HG03060 (cell line): Measurements from ENCODE around the gene PRKCH.
A peak's percentile ranks its signal among the peaks of the same experiment; 100 is the strongest.

ENCODE experiments used
- ATAC-seq: cut with Tn5 transposase; IDR thresholded peaks from one replicate; pipeline ENCODE4 v1.9.1; 2021; ENCODE audit warnings: low read depth, moderate number of reproducible peaks; ENCODE audit not compliant: unreplicated experiment

PRKCH gene

DNA sequence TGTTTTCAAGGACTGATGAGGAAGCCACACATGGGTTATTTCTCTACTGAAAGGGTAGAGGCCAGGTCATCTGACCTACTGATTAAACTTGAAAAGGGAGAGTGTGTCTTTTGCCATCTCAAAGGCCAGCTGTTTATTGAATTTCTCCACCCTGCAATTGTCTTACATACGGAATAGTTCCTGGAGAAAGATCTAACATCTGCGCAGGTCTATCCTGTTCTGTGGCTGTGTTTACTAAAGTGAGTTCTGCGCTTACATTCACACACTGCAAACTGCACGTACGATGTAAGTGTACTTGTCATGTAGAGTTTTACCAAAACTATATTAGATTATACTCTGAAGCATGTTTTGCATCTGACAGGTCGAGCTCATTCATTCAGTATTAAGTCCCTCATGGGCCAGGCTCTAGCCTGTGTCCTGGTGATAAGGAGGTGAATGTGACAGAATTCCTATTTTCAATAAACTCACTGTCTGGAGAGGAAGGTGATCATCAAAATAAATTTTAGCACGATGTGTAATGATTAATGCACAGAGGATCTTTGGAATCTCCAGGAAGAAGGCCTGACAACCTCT, 96.6 kb downstream of the PRKCH start:
- ATAC-seq = no peak

DNA sequence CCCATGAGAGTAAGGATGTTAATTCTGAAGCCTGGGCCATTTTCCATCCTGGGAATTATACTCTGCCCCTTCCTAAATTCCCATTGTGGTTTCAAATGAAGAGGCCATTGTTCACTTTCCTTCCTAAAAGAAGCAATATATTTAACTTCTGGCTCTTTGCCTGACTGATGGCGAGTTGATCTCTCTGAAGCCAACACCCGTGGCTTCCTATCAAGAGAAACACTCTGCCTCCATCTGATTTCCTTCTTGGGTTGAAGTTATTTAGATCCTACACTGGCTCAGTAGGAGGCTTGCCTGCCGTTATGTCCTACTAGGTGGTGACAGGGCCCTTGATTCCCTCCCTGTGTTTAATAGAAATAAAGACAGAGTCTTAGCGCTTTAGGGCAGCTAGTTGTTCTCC, 97.4 kb downstream of the PRKCH start:
- no peak for ATAC-seq

DNA sequence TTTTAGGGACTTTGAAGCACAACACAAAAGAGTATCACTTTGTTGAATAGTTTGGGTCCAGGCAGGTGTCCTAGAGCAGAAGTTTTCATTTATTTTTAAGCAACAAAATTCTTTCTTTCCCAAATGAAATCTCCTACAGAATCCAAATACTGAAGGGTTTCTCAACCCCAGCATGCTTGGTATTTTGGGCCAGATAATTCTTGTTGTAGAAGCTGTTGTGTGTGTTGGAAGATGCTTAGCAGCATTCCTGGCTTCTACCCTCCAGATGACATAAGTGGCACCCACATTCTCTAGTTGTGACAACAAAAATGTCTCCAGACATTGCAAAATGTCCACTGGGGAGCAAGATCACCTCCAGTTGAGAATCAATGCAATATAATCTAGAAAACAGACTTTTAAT, 97.8 kb downstream of the PRKCH start:
- ATAC-seq = no peak

DNA sequence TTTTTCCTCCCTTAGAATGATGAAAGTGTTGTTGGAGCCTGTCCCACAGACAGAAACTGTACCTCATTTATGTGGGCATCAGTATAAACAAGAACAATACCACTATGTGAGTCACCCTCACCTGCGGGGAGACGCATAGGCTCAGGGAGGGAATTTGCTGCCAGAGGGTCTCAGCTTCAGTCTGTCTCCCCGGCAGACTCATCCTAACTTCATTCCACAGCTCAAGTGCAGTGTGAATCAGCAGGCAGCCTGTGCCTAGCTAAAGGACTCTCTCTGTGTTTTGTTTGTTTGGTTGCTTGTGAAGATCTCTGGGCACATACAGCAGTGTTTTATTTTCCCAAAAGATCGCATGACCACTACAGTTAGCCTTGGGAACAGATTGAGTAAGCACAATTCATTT, 98.9 kb downstream of the PRKCH start:
- no peak for ATAC-seq

GRCh38 chr14:61421212-61421923, 100.0 kb downstream of the PRKCH start:
- ATAC-seq = no peak

DNA sequence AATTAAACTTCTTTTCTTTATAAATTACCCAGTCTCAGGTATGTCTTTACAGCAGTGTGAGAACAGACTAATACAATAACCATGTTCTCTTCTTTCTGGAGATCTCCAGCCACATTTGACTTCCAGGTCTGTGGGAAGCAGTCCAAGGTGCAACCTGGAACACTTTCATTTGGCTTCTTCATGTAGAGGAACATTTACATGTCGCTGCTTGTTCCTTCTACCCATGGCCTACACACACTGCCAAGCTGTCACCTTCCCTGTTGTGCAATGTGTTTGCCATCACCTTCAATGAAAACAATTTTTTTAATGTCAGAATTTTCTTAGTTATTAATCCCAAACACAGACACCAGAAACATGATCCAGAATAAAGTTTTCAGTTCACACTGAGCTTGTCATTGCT, 104.7 kb downstream of the PRKCH start:
- ATAC-seq = no peak

GRCh38 chr14:61428261-61428660, 106.9 kb downstream of the PRKCH start:
- no peak for ATAC-seq

DNA sequence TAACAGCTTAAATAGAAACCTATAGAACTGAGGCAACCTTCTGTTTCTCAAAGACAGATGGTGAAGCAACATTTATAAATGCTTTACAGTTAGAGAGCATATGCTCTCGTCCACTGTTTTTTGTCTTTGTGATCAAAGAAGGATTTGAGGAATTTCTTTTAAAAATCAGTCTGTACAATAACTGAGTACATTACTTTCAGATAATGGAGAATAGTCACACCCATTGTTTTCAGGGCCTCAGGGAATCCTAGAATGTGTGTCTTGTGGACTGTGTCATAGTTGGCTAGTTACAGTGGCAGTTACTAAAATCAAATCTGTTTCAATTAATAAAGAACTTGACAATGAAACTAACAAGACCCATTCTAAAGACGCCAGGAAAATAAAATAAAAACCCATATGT, 107.9 kb downstream of the PRKCH start:
- no peak for ATAC-seq

DNA sequence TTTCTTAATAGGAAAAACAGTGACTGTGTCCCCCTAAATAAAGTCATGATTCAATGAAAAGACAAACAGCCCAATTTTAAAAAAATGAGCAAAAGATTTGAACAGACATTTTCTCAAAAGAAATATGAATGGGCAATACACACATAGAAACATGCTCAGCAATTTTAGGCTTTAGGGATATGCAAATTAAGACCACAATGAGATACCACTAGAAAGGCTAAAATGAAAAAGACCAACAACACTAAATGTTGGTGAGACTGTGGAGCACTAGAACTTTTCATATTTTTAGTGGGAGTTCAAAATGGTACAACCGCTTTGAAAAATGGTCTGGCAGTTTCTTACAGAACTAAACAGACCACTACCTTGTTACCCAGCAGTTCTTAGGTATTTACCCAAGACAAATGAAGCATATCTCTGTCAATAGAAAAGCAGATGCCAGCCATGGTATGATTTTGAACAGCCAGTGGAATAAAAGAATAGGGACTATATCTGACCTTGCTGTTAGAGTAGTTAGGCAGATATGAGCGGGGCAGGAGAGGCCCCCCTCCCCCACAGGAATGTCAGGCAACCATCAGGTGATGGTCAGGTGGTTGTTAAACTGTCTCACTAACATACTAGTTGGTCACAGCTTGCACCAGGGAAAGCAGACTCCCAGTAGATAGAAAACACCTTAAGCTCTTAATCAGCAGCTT, 108.8 kb downstream of the PRKCH start:
- ATAC-seq = no peak

GRCh38 chr14:61433169-61433568, 111.8 kb downstream of the PRKCH start:
- ATAC-seq = no peak

GRCh38 chr14:61433828-61434227, 112.4 kb downstream of the PRKCH start:
- no peak for ATAC-seq

GRCh38 chr14:61434311-61434710, 112.9 kb downstream of the PRKCH start:
- no peak for ATAC-seq

DNA sequence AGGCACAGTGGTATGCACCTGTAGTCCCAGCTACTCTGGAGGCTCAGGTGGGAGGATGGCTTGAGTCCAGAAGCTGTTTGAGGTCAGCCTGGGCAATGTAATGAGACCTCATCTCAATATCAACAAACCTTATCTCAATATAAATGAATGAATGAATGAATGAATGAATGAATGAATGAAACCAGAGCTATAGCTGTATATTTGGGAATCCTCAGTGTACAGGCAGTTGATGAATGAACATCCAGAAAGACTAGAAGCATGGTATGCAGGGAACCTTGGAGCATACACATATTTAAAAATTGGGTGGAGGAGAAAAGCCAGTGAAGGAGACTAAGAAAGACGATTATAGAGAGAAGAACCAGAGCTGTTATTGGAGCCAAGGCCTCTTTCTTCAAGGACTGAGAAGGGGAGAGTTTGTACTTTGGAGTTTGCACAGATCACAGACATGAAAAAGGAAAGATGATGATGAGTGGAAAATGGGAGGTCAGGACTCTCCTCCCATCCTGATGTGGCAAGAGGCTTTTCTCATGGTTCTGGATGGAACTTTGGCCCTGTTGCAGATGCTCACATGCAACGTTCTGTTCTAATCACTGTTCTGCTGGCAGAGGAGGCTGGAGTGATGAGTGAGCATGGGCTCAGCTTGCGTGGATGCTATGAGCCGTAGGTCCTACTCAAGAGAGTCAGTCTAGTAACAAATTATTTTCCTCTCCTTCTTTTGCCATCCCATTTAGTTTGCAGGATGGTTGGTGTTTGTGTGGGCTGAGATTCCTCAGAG, 114.4 kb downstream of the PRKCH start:
- ATAC-seq = no peak

DNA sequence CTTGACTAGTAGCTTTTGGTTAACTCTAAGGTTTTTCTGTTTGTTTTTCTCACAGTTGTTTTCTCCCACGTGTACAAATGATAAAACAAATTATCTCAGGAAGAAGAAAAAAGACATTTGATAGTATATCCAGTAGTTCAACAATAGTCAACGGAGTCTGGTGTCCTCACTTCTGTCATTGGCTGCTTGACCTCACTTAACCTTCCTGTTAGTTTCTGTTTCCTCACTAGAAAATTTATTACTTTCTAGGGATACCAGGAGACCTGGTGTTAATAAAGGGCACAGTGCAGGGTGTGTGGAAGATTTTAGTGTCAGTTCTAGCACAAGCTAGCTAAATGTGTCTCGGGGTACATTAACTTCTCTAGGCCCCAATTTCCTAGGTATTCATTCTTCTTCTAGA, 116.0 kb downstream of the PRKCH start:
- ATAC-seq = no peak

GRCh38 chr14:61438036-61438435, 116.7 kb downstream of the PRKCH start:
- no peak for ATAC-seq

GRCh38 chr14:61438497-61438859, 117.1 kb downstream of the PRKCH start:
- ATAC-seq = peak; percentile 38

DNA sequence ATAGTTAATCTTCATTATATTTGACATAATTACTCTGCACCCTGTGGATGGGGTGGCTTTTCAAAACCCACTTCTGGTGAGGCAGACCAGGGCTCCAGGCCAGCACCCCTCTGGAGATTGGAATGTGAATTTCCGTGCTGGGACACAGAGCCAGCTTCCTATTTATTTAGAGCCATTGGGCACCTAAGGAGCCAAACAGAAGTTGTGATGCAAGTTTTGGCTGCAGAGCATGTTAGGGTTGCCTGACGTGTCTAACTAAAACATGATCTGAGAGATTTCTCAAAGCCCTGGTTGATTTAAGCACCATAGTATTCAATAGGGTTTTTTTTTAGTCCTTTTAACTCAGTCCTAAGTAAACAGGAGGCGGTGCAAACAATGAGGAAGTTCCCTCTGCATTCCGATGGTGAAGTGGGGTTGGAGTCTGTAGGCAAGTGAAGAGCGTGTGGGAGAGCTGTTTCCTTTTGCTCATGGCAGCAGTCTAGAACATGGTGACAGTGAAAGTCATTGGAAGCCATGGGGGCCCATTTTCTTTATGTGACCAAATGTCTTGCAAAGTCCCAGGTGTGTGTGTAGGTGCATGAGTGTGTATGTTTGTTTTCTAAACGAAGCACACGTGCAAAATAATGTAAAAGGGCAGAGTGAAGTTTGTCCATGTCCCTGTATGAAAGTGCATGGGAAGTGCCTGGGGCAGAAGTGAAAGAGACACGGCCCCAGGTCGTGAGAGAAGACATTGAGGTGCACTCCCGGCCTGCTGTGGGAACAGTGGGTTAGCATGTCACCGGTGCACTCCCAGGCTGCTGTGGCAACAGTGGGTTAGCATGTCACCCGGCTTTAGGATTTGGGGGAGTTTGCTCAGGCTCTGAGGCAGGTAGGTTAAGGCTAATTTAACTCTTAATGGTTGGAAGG, 117.7 kb downstream of the PRKCH start:
- no peak for ATAC-seq

GRCh38 chr14:61439779-61440418, 118.5 kb downstream of the PRKCH start:
- ATAC-seq = no peak

- ATAC-seq = no peak
Observed at GRCh38 chr14:61443481-61443880, 122.1 kb downstream of the PRKCH start.
